ENCODE results near the gene DAB2.
"Not testable (repeated sequence)": the region's sequence is repeated elsewhere in the genome, so short reads cannot be mapped to it uniquely, and the experiment has no call there.

DAB2 gene

DNA sequence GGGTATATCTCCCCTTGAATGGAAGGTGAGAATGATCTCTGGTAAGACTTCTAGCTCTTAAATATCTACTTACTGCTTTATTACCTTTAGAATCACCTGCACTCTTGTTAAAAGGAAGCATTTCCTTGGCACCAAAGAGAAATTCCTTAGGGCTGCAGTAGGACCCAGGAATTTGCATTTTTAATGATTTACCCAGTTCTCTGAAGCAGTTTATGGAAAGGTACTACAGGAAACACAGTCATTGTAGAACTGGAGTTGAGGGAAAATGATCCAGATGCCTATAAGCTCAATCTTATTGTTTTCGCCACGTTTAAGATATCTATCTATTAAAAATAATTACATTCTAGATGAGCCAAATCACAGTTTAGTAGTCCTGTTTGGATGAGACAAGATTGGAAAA is 51.0 kb downstream of the DAB2 start:
- DNase-seq = no peak

- DNase-seq = no peak
These were observed 53.5 kb downstream of the DAB2 start for GRCh38 chr5:39371367-39371635.

DNA sequence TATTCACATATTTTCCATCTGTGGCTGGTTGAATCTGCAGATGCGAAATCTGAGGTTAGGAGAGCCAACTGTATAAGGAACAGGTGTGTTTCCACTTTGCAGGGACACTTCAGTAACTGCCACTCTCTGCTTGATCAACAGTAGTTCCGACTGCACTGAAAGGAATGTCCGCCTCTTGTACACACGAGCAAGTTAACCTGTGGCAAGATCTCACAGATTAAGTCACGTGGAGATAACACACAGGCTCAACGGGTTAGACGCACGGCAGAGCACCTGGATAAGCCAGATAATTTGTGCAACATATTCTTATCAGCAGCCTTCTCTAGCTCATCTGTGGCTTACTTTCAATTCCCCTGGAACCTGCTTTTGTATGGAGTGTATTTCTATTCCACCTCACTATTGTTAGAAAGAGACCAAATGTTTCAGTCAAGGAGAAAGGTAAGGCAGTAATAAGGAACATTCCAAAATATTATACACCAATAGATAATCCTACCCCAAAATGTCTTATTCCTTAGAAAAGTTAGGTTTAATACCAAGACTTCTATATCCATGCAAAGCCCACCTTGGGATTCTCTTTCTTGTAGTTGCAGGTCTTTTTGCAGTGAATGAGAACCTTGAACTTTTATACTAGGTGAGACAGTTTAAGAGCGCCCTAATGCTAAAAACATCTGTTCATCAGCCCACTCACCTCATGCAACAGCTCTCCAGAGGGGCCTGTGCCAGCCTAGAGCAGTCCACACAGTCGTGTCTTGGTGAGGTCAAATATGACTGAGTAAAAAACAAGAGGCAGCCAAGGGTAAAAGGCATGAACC is 54.0 kb downstream of the DAB2 start:
- no peak for DNase-seq

GRCh38 chr5:39369123-39369815 is 55.5 kb downstream of the DAB2 start:
- no peak for DNase-seq

DNA sequence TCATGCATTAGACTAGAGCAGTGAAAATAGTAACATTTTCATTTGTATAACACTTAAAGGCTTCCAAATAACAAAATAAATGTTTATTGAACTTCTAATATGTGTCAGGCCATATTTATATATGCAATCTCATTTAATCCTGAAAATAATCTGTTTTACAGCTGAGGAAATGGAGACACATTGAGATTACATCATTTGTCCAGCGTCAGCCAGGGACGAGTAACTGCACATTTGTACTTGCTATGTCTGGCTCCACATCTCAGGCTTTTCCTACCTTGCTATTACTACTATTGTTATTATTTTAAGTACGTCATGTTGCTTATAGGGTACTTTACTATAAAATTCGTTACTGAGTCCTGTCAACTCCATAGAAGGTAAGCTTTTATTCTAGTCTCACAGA is 56.7 kb downstream of the DAB2 start:
- no peak for DNase-seq

DNA sequence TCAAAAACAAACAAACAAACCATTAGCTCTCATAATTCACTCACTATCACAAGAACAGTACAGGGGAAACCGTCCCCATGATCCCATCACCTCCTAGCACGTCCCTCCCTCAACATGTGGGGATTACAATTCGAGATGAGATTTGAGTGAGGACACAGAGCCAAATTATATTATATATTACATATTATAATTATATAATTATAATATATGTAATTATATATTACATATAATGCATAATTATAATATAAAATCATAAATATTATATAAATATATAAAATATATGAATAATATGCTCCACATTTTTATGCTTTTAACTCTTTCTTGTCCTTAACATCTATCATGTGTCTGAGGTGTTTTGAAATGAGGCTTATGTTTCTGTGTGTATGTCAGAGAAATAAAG is 57.1 kb downstream of the DAB2 start:
- DNase-seq = no peak

DNA sequence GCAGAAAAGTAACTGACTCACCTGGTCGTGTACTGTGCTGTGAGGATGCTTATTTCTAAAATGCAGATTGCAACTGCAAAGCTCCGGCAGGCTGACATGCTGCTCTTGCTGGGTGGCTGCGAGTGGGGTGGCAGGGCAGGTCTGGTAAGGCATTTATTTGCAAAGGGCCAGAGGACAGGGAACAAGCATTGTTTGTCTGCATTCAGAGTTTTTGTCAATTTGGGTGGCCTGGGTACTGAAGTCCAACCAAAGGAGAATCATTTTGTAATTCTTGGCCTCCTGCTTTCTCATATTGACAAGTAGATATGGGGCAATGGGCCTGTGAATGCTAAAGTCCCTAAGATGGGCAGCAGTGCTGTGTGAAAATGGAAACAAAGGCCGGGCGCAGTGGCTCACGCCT is 60.4 kb downstream of the DAB2 start, which contains the start of gene C9:
C9 (minus strand) TSS at position 129 of the 400 bp plus-strand sequence; CDS start at position 98, 31 bp downstream.
- no peak for DNase-seq

GRCh38 chr5:39363217-39363616 is 61.6 kb downstream of the DAB2 start:
- DNase-seq = no peak

- DNase-seq = no peak
These were observed 62.1 kb downstream of the DAB2 start for GRCh38 chr5:39362646-39363045.

GRCh38 chr5:39361306-39361705 is 63.5 kb downstream of the DAB2 start:
- DNase-seq = no peak

DNA sequence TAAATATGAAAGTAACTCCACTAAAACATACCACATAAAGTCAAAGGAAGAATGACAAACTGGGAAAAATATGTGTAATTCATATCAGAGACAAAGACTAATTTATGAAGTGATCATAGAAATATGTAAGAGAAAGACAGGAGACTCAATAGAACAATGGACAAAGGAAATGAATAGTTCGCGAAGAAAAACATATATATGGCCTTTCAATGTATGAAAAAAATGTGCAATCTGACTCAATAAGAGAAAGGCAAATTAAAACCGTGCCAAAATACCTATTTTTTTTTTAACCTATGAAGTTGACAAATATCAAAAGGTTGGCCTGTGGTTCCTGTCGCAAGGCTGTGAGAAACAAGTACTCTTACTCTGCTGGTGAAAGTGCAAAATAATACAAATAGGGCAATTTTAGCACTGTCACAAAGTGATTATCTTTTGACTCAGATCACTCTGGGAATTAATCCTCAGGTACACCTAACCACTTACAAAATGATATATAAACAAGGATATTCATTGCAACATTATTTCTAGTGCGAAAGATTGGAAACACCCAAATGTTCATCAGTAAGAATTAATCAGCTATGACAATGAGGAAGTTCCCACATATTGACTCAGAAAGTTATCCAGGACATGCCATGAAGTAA is 64.2 kb downstream of the DAB2 start:
- DNase-seq = no peak

GRCh38 chr5:39356263-39356662 is 68.5 kb downstream of the DAB2 start:
- no peak for DNase-seq

- no peak for DNase-seq
These were observed 69.5 kb downstream of the DAB2 start for GRCh38 chr5:39355324-39355723.

- DNase-seq = no peak
These were observed 70.9 kb downstream of the DAB2 start for GRCh38 chr5:39353717-39354399.

- DNase-seq = no peak
These were observed 71.8 kb downstream of the DAB2 start for GRCh38 chr5:39352951-39353350.

GRCh38 chr5:39352170-39352569 is 72.6 kb downstream of the DAB2 start:
- DNase-seq = no peak

DNA sequence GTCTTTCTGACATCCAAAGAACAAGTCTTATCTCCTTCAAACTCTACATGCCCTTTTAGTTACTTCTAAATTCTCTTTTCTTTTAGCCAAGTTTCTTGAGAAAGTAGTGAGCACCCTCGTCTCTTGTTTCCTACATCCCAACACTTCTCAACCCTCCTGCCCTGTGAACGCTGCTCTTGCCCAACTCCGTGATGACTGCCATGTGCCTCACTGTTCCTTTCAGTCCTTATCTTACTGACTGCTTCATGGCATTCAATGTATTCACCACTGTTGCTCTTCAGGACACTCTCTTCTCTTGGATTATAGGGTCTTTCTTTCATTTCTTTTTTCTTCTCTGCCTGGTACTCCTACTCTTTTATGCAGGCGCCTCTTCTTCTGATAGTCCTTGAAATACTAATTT is 75.3 kb downstream of the DAB2 start:
- no peak for DNase-seq

DNA sequence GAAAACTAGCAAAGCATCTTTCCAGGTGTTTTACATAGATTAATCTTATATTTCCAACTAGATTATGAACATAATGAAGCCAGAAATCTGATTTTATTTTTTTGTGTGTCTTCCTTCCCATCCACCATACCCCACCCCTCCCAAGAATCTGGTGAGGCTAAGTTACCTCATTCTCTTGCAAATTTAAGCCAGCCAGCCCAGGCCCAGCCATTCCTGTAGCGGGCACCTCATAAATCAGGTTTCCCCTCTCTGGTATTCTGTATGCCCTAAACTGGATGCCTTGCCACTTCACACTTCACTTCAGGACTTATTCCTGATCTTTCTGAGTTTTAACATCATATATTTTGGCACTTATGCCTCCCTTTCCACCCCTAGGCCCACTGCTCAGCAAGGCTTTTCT is 82.3 kb downstream of the DAB2 start:
- DNase-seq = no peak

DNA sequence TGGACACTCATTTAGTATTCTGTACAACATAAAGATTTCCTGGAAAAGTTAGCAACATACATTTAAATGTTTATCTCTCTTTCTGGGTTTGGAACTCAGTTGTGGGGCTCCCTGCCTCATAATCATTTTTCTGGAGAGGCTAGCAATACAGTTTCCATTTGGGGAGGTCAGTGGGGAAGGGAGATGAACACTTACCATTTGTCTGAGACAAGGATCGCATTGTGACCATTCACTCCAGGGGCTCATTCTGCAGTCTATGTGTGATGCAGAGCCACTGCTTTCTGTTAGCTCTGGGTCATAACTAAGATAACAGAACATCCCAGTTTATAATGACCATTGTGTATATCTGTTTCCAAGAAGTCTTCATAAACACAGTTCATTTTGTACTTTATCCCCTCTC is 82.9 kb downstream of the DAB2 start:
- no peak for DNase-seq

GRCh38 chr5:39340506-39340905 is 84.3 kb downstream of the DAB2 start:
- no peak for DNase-seq

GRCh38 chr5:39337252-39337915 is 87.4 kb downstream of the DAB2 start:
- DNase-seq = no peak

- not testable (repeated sequence) for DNase-seq
These were observed 90.5 kb downstream of the DAB2 start for GRCh38 chr5:39334296-39334695.

GRCh38 chr5:39333104-39333503 is 91.7 kb downstream of the DAB2 start:
- no peak for DNase-seq
